ACHN (cell line): ENCODE results near the gene POT1.
"Not testable (repeated sequence)": the region's sequence is repeated elsewhere in the genome, so short reads cannot be mapped to it uniquely, and the experiment has no call there.

ENCODE experiments used
- DNase-seq: peaks from one replicate; pipeline ENCODE4 v3.0.0-alpha.2; 2015
- in situ Hi-C: cut with HindIII; loops from 2 replicates; pipeline ENCODE4 v1.10.0; 2017; ENCODE audit warnings: low sequenced_read_pairs, low pct_ligation_motif_present, low pct_unique_long_range_greater_than_20kb

POT1 gene, protein sequence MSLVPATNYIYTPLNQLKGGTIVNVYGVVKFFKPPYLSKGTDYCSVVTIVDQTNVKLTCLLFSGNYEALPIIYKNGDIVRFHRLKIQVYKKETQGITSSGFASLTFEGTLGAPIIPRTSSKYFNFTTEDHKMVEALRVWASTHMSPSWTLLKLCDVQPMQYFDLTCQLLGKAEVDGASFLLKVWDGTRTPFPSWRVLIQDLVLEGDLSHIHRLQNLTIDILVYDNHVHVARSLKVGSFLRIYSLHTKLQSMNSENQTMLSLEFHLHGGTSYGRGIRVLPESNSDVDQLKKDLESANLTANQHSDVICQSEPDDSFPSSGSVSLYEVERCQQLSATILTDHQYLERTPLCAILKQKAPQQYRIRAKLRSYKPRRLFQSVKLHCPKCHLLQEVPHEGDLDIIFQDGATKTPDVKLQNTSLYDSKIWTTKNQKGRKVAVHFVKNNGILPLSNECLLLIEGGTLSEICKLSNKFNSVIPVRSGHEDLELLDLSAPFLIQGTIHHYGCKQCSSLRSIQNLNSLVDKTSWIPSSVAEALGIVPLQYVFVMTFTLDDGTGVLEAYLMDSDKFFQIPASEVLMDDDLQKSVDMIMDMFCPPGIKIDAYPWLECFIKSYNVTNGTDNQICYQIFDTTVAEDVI

DNA sequence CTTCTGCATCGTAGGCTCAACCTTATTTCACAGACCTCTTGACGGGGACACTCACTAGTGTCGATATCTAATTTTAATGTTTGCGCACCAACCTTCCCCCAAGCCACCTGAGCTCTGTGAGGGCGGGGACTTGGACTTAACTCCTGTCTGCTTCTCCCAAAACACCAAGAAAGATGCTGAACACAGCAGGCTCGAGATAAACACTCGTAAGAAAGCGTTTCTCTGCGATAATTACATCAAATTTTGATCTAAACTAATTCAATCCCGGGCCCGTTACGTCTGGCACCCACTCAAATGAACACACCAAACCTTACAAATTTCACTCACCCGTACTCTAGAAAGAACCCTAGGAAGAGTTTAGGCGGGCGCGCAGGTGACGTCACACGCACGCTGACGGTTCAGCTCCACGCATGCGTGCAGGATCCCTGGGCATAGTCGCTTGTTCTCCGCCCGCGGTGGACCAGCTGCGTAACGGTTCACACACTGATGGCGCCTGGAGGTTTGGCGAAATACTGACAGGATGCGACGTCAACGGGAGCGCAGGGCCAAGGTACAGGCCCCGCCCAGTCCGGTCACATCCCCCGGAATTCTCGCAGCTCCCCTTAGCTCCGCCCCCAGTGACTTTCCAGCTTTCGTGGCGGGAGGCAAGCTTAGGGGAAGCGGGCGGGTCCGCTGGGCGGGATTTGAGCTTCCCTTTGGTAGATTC lies at the start of gene POT1:
Gene POT1, minus strand, starts transcription at position 359 of the 706 bp plus-strand sequence. CDS start 32,652 bp downstream, outside the sequence.
- in situ Hi-C loops, result no loop called here
- peak; percentile 100 for DNase-seq

DNA sequence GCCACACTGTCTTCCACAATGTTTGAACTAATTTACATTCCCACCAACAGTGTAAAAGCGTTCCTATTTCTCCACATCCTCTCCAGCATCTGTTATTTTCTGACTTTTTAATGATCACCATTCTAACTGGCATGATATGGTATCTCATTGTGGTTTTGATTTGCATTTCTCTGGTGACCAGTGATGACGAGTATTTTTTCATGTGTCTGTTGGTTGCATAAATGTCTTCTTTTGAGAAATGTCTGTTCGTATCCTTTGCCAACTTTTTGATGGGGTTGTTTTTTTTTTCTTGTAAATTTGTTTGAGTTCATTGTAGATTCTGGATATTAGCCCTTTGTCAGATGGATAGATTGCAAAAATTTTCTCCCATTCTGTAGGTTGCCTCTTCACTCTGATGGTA lies 45.5 kb upstream of the POT1 start:
- DNase-seq, in situ Hi-C loops: not testable (repeated sequence)

DNA sequence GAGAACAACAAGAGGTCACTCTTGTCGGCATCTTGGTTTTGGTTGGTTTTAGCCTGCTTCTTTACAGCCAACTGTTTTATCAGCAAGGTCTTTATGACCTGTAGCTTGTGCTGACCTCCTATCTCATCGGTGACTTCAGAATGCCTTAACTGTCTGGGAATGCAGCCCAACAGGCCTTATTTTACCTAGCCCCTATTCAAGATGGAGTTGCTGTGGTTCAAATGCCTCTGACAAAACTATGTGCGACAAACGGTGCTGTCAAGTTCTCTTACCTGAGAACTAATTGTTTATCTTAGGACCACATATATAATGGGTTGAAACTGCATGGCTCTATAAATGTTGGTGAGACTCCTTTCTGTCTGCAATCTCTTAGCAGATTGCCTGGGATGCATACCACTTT lies 35.9 kb upstream of the POT1 start:
- in situ Hi-C loops, result no loop called here

DNA sequence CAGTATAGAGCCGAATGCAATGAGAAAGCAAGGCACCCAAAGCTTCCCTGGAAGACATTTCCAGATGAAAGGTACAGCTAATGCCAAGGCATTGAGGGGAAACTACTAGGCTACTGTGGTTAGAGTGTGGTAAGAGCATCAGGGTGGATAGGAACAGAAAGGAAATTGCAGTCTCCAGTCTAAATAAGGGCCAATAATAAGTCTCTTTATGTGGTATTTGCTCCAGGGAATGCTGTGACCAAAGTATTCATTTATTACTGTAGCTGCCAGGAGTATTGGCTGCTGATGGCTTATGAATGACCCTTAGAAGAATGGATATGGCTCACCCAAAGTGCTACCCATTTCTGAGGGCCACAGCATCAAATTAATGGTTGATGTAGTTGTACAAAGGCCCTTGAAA lies 30.1 kb upstream of the POT1 start:
- in situ Hi-C loops, result no loop called here
- DNase-seq, result no peak

More for the DNA sequence above, 35.9 kb upstream of the POT1 start:
- DNase-seq, result no peak

DNA sequence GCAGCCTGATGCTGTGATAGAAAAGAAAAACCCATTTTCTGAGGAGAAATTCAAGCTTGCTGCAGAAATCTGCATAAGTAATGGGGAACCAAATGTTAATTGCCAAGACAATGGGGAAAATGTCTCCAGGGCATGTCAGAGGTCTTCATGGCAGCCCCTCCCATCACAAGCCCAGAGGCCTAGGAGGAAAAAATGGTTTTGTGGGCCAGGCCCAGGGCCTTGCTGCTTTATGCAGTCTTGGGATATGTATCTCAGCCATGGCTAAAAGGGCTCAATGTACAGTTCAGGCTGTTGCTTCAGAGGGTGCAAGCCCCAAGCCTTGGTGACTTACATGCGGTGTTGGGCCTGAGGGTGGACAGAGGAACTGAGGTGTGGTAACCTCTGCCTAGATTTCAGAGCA lies 28.3 kb upstream of the POT1 start:
- in situ Hi-C loops, DNase-seq: not testable (repeated sequence)

DNA sequence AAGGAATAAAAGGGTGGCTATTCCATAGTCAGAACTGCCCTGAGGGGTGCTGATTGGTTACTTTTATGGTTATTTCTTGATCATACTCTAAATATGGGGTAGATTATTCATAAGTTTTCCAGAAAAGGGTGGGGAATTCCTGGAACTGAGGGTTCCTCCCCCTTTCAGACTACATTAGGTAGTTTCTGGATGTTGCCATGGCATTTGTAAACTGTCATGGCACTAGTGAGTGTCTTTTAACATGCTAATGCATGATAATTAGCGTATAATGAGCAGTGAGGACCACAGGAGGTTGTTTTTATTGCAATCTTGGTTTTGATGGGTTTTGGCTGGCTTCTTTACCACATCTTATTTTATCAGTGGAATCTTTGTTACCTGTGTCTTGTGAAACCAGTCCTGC lies 26.5 kb upstream of the POT1 start:
- in situ Hi-C loops, result no loop called here
- no peak for DNase-seq

DNA sequence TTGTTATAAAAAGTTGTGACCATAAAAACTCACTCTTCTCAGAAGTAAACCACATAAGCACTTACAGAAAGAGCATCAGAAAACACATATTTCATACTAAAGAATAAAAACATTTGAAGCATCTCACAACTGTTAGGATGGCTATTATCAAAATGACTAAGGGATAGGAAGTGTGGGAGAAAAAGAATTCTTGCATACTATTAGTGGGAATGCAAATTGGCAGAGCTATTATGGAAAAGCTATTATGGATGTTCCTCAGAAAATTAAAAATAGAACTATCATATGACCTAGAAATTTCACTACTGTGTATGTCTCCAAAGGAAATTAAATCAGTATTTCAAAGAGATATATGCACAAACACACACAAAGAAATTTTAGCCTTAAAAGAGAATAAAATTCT lies 25.2 kb upstream of the POT1 start:
- in situ Hi-C loops, result no loop called here
- no peak for DNase-seq

DNA sequence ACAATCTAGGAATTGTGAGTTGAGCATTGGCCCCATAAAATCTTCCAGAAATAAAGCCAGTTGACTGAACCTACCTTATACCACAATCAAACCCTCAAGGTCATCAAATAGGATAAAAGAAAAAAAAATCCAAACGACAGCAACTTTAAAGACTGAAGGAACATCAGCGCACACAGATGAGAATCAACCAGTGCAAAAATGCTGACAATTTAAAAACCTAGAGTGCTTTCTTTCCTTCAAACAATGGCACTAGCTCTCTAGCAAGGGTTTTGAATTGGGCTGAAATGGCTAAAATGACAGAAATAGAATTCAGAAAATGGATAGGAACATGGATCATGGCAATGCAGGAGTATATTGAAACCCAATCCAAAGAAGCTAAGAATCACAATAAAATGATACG lies 16.1 kb upstream of the POT1 start:
- in situ Hi-C loops, result no loop called here
- no peak for DNase-seq

DNA sequence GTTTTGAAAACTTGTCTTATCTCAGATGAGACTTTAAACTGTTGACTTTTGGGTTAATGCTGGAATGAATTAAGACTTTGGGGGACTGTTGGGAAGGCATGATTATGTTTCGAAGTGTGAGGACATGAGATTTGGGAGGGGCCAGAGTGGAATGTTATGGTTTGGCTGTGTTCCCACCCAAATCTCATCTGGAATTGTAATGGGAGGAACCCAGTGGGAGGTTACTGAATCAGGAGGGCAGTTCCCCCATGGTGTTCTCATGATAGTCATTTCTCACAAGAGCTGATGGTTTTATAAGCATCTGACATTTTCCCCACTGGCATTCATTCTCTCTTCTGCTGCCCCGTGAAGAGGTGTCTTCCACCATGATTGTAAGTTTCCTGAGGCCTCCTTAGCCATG lies 13.8 kb upstream of the POT1 start:
- in situ Hi-C loops, result no loop called here
- DNase-seq, result no peak

DNA sequence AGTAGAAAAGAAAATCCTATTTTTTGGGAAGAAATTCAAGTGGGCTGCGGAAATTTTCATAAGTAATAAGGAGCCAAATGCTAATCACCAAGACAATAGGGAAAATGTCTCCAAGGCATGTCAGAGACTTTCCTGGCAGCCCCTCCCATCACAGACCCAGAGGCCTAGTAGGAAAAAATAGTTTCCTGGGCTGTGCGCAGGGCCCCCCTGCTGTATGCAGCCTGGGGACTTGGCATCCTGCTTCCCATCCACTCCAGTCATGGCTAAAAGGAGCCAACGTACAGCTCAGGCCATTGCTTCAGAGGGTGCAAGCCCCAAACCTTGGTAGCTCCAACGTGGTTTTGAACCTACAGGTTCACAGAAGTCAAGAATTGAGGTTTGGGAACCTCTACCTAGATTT lies 12.8 kb upstream of the POT1 start:
- DNase-seq, result no peak
- in situ Hi-C loops, result no loop called here

DNA sequence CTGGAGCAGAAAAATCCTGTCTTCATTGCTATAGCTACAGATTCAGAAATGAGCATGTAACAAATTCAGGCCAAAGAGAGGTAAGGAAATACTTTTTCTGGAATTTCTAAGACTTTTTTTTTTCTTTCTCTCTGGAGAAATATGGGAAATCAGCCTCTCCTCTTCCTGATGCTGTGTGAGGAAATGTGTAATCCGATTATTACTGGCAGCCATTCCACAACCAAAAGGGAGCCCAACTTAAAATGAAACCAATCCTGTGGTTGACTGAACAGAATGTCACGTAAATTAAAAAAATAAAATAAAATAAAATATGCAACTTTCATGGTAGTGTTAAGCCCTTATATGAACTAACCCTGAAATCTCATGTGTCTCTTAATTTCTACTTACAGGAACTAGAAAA lies 10.7 kb upstream of the POT1 start:
- in situ Hi-C loops, result no loop called here
- no peak for DNase-seq

DNA sequence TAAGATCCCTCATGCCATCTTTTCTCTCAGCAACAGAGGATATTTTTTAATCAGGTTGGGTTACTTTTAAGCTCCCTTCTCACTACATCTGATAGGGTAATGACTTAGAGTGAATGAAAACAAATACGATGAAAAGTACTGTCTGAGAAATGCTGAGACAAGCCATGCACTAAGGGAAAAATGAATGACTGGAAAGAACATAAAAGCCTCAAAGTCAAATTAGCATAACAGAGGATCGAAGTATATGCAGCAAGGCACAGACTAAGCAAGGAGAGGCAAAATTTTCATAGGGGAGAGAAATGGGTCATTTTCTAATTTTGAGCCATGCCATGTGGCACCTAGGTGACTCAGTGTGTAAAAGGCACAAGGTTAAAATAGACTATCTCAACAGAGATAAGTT lies 8.5 kb upstream of the POT1 start:
- in situ Hi-C loops, result no loop called here
- no peak for DNase-seq

DNA sequence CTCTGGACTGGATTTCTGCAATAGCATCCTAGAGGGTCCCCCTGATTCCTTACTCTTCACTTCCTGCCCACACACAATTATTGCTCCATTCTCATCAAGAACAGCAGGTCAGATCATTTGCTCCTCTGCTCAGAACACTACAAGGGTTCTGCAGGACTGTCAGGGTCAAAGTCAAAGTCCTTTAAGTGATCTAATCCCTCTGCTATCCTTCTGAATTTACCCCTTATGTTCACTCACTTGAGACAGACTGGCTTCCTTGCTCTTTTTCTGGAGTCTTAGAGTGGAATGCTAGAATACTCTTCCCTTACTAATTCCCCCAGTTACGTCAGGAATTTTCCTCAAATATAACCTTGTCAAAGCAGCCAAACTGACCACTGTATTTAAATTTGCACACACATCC lies 7.5 kb upstream of the POT1 start:
- in situ Hi-C loops, result no loop called here
- DNase-seq, result no peak

DNA sequence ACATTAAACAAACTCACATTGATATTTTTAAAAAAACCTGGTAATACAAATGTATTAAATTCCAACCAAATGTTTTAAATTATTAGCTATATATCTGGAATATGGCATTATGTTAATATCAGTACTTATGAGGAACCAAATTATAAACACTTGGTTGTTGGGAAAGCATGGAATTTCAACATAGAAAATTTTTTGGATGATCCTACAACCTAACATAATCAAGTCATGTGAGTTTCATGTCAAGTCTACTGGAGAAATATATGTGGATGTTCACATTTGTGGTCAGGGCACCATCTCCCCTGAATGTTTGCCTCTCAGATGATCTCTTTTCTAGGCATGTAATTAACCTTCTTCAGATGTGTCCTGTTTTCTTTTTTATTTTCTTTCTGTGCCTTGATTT lies 5.2 kb upstream of the POT1 start:
- DNase-seq, result no peak
- in situ Hi-C loops, result no loop called here

DNA sequence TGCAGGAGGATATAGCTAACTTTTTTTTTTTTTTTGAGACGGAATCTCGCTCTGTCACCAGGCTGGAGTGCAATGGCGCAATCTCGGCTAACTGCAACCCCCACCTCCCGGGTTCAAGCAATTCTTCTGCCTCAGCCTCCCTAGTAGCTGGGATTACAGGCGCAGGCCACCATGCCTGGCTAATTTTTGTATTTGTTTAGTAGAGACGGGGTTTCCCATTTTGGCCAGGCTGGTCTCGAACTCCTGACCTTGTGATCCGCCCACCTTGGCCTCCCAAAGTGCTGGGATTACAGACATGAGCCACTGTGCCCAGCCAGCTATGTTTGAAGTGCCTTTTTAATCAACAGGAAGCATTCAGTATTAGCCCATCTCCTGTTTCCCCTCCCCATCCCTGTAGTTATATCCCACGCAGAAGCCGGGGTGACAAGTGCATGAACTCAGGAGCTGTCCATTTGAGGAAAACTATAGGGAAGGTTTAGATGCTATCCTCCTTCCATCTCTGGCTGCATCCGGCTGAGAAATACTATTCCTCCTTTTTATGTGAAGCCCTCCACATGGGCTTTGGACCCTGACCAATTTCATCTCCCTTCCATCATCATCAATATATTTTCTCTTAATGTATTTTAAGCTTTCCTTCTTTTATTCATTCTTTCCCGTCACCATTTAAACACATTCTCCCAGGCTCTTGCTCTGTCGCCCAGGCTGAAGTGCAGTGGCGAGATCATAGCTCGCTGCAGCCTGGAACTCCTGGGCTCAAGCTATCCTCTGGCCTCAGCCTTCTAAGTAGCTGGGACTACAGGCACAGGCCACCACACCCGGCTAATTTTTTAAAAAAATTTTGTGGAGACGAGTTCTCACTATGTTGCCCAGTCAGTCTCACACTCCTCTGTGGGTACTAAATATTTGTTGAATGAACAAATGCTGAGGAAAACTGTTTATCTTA lies 1.3 kb upstream of the POT1 start:
- no peak for DNase-seq
- in situ Hi-C loops, result no loop called here

DNA sequence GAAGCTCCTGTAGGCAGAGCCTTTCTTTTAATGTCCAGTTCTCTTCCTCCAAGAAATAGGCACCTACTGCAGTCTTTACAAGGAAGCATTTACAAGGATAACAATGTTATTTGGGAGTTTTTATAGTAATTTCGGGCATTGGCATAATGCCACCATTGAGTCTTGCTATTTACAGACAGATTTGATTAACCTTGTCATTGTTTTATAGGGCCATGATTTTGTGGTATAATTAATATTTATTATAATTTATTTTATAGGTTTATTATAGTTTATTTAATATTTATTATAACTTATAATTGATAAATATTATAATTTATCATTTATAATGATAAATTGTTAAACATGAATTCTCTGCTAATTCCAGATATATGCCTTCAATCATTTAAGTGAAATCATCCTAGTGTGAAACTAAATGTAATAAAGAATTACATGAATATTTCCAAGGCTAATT lies 573 bp upstream of the POT1 start:
- in situ Hi-C loops, result no loop called here
- no peak for DNase-seq

DNA sequence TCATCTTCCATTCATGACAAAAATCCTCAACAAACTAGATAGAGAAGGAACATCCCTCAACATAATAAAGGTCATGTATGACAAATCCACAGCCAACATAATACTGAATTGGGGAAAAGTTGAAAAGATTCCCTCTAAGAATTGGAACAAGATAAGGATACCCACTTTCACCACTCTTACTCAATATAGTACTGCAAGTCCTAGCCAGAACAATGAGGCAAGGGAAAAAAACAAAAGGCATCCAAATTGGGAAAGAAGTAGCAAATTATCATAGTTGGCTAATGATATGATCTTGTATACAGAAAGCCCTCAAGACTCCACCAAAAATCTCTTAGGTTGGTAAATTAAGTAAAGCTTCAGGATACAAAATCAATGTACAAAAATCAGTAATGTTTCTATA lies 4.7 kb downstream of the POT1 start:
- in situ Hi-C loops, result no loop called here

DNA sequence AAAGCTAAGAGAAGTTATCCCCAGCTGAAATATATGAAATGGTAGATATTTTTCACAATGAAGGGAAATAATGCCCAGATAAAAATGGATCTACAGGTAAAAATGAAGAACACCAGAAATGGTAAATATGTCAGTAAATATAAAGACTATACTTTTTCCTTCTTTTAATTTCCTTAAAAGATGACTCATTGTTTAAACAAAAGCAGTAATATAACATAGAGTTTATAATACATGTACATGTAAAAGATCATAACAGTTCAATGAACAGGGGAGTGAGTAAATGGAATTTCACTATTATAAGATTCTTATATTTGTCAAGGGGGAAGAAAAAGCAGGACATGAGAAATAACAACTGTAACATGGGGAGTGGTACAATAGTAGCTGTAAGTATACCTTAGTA lies 7.4 kb downstream of the POT1 start:
- in situ Hi-C loops, result no loop called here
- DNase-seq, result no peak

More for the DNA sequence above, 4.7 kb downstream of the POT1 start:
- no peak for DNase-seq

DNA sequence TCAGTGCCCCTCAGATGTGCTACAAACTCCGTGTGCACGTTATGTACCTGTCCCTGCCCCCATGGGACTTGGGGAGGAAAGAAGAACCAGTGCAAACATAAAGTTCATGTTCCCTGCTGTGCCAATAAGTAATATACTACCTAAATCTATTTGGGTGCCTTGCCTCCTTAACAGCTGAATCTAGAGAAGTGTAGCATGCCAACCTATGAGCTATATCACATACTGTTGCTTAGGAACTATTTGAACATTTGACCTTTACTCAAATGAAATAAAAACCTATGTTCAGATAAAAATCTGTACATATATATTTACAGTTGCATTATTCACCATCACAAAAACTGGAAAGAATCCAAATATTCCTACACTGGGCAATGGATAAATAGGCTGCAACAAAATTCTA lies 9.8 kb downstream of the POT1 start:
- in situ Hi-C loops, result no loop called here
- no peak for DNase-seq
